DMS53 (cell line): ENCODE results near the gene RAB6D.
A peak's percentile ranks its signal among the peaks of the same experiment; 100 is the strongest.
"Not testable (repeated sequence)": the region's sequence is repeated elsewhere in the genome, so short reads cannot be mapped to it uniquely, and the experiment has no call there.

Source experiments
- DNase-seq: peaks from one replicate; lab custom pipeline; 2025; lab: John Stamatoyannopoulos, UW

The RAB6D gene

DNA sequence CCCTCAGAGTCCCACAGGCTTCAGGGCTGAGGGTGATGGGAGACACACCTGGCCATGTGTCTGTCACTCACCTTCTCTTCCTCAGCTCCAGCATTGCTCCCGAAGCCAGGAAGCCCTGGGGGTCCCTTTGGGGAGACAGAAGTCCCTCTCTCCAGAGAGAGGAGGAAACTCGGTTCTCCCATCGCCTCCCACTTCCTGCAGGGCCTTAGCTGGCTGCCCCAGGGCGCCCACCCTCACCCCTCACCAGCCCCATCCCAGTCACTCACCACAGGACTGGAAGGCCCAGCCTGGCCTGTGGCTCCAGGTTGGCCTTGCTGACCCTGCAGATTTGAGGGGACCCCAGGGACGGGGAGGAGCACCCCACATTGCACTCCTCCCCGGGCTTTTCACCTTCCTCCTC is 2.7 kb upstream of the RAB6D start:
- DNase-seq, result no peak

DNA sequence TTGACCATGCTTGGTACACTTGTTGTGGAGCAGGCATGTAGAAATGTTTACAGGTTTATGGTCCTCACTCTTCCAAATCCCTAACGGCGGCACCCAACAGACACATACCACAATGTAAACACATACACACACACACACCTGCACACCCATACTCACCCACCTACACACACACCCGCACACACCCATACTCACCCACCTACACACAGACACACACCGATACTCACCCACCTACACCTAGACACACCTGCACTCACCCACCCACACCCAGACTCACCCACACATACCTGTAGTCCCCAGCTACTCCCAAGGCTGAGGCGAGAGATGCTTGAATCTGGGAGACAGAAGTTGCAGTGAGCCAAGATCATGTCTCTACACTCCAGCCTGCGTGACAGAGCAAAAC is 1.5 kb upstream of the RAB6D start:
- no peak for DNase-seq

DNA sequence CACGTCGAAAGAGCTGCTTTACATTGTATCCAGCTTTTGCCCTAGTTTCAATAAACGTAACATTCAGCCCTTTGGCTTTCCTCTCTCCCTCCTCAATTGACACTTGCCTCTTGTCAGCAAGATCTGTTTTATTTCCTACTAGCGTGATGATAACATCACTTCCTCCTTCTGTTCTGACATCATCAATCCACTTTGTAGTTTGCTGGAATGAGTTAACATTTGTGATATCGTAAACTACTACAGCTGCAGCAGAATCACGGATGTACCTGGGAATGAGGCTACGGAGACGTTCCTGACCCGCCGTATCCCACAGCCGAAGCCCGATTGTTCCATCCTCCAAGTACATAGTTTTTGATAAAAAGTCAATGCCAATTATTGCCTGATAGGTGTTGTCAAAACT is 755 bp downstream of the RAB6D start:
- peak; percentile 28 for DNase-seq

DNA sequence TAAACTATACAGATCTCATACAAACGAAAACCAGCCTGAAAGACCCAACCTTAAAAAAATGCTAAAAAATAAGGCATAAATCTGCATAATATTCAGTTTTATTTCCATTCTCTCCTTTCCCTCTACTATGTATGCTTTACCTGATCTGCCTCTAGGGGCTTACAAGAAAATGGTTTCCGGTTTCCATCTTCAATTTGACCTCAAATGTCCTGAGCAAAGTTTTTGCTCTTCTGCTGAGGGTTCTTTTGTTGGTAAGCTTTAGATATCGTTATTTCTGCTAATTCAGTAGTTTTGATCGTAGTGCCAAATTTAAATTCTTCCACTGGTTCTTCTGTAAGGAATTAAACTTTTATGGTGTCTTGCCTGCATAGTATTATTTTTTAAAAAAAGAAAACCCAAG is 2.2 kb downstream of the RAB6D start:
- not testable (repeated sequence) for DNase-seq

DNA sequence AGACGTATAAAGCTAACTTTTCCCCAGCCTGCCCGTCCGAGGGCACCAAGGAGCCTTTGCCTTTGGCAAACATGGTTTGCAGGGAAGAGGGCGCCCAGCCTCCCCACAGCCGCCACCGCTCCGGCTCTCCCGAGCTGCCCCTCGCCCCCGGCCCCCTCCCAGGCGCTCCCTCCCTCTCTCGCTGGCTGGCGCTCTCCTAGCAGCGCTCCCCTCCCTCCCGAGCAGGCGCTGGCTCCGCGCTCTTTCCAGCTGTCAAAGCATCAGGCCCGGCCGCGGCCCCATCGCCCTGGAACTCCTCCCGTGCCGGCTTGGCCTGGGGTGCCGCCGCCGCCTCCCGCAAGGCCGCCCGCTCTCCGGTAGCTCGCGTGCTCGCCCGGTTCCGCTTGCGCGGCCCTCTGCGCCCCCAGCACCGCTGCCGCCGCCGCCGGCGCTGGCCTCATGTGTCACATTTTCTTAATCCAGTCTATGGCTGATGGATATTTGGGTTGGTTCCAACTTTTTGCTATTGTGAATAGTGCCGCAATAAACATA is 10.7 kb downstream of the RAB6D start:
- not testable (repeated sequence) for DNase-seq

DNA sequence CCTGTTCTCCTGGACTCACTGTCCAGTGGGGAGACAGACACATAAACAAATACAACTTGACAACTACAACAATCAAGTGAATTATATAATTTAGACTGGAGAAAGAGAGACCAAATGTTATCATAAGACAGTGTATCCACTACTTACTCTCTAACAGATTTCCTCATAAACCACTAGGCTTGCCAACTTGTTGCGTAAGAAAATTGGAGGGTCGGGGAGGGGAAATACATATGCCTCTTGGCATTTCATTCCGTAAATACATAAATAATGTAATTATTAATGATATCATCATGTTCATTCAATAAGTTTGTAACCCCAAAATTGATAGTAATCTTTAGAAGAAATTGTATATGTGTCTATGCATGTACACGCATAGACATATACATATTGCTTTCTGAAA is 14.9 kb downstream of the RAB6D start:
- DNase-seq, result no peak

DNA sequence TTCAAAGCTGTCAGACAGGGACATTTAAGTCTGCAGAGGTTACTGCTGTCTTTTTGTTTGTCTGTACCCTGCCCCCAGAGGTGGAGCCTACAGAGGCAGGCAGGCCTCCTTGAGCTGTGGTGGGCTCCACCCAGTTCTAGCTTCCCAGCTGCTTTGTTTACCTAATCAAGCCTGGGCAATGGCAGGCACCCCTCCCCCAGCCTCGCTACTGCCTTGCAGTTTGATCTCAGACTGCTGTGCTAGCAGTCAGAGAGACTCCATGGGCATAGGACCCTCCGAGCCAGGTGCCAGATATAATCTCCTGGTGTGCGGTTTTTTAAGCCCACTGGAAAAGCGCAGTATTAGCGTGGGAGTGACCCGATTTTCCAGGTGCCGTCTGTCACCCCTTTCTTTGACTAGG is 16.9 kb downstream of the RAB6D start:
- not testable (repeated sequence) for DNase-seq

DNA sequence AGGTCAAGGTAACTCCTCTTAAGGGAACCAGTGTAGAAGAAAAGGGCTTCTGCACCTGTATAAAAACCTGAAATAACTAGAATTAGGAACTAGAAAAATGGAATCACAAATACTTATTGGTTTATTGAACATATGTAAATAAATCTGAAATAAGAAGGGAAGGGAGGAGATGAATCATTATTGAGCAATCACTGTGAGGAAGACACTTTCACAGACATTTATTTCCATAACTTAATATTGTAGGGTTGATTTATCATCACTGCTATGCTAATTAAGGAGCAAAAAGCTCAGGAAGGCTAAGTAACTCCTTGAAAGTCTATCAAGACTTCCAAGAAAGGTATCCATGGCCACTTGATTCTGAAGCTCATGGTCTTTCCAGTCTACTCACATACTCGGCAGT is 24.7 kb downstream of the RAB6D start:
- not testable (repeated sequence) for DNase-seq

DNA sequence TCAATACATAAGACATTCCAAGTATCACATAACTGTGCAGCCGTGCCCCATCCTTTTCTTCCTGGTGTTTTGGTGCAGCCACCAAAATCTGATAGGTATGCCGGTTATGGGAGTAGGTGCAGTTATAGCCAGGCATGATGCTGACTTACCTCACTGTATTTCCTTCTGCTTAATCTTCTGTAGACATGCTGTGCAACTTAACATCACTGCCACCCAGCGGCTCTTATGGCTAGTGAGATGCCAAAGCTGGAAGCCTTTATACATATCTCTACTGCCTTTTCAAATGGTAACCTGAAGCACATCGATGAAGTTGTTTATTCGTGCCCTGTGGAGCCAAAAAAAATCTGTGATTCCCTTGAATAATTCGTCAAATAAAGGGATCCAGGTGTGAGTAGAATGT is 28.6 kb downstream of the RAB6D start:
- peak; percentile 1 for DNase-seq

DNA sequence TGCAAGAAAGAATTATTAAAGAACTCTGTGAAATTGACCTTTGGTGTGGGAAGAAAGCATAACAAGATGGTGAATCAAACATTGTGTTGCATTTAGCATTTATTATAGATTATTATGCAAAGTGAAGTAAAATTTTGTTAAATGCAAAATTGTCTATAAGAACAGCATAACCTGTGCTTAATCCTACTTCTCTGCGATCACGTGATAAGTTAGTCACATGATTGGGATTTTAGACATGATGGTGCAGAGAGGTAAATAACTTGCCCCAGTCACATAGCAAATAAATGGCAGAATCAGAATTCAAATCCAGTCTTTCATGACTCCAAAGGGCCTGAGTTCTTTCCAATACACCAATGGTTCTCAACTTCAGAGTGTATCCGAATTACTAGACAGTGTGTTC is 31.3 kb downstream of the RAB6D start:
- not testable (repeated sequence) for DNase-seq

DNA sequence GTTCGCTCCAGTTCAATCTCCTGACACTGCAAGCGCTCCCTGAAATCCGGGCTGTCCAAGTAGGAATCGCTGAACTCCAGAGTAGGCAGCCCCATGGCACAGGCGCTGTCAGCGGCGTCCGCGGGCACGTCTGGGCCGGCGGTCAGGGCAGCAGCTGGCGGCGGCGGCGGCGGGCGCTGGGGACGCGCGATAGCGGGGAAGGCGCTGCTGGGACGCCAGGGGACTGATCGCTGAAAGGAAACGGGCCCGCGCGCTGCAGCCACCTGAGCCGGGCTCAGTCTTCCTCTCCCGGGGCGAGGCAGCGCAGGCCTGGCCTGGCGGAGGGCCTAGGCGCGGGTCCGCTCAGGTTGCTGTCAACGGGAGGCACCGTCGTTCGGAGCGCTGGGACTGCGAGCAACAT is 33.0 kb downstream of the RAB6D start:
- DNase-seq, result peak; percentile 53

DNA sequence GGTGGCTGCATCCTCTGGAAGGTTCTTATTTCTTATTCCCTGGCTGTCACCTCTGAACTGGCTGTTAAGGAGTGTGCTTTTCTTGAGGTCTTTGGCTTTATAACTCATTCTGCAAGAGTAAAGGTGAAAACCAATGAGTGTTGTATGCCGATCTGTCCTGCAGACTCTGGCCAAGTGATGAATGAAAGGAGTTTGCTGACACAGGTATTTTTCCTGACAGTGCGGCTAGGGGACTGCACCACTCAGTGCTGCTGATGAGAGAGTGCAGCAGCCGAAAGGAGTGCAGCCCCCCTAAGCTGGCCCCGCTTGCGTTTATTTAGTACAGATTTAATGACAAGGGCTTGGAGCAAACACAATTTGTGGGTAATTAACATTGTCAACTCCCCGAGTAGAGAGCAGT is 41.8 kb downstream of the RAB6D start:
- DNase-seq, result no peak

DNA sequence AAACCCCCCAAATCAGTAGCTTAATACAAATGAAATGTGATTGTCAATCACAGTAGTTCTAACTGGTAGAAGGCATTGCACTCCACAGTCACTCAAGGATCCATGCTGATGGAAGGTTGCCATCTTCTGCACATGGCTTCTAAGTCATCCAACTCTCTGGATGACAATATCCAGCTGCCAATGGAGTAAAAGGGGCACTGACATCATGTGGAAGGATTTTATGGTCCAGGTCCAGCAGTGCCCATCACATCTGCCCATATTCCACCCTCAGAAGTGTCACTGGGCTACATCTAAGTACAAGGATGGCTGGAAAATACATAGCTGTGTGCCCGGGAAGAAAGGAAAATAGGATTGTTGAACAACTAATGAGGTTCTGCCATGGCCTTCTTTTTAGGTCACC is 42.6 kb downstream of the RAB6D start:
- not testable (repeated sequence) for DNase-seq

DNA sequence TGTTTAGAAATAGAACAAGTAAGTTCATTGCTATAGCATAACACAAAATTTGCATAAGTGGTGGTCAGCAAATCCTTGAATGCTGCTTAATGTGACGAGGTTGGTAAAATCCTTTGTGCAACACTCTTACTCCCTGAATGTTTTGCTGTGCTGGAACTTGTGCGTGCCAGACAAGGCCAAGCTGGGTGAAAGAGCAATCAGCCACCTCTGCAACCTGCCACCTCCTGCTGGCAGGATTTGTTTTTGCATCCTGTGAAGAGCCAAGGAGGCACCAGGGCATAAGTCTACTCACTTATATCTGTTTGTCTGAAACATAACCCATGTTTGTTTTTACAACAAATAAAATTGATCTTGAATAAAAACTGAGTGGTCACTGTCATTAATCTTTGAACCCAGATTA is 53.0 kb downstream of the RAB6D start:
- not testable (repeated sequence) for DNase-seq
